NB4 (cell line): ENCODE measurements around the gene KATNB1.

Source experiments
- DNase-seq: peaks from one replicate; pipeline ENCODE4 v3.0.0; 2010; ENCODE audit warnings: low read depth
- H3K4me3 ChIP-seq: one replicate; pipeline ENCODE4 v1.5.1; 2011; ENCODE audit warnings: mild to moderate bottlenecking, low read depth, low read length, moderate library complexity
- CTCF ChIP-seq: IDR thresholded peaks from one replicate; pipeline ENCODE4 v1.5.1; 2012; ENCODE audit warnings: low read depth, low read length
- MAX ChIP-seq: IDR thresholded peaks from 2 replicates; pipeline ENCODE4 v1.6.1; 2011; ENCODE audit warnings: low read depth, low read length
- MYC ChIP-seq: IDR thresholded peaks from 2 replicates; pipeline ENCODE4 v1.6.1; 2011; ENCODE audit warnings: low read depth, low read length
- POLR2A ChIP-seq: IDR thresholded peaks from 2 replicates; pipeline ENCODE4 v1.6.1; 2011; ENCODE audit warnings: mild to moderate bottlenecking; ENCODE audit not compliant: insufficient read length; ENCODE audit errors: extremely low read depth

Gene KATNB1

GRCh38 chr16:57803134-57803990, 67.8 kb downstream of the KATNB1 start:
- peak; percentile 71 for DNase-seq
- peak overlapping the region; percentile 66 for H3K4me3 ChIP-seq
- TF ChIP-seq CTCF: no peak
- TF ChIP-seq MYC: no peak
- no peak for TF ChIP-seq MAX
- no peak for TF ChIP-seq POLR2A

GRCh38 chr16:57804111-57804837, 68.7 kb downstream of the KATNB1 start:
- no peak for DNase-seq
- no peak for TF ChIP-seq MYC
- TF ChIP-seq POLR2A: no peak
- TF ChIP-seq MAX: no peak
- TF ChIP-seq CTCF: no peak
- no peak overlapping the region for H3K4me3 ChIP-seq

- DNase-seq: no peak
- H3K4me3 ChIP-seq: no peak overlapping the region
- TF ChIP-seq MAX (no peak), MYC (no peak), POLR2A (no peak)
These were observed 69.6 kb downstream of the KATNB1 start for GRCh38 chr16:57805176-57805575.
